NCI-H1417 (cell line): ENCODE data around the gene ARHGAP24.
"Not testable (repeated sequence)": the region's sequence is repeated elsewhere in the genome, so short reads cannot be mapped to it uniquely, and the experiment has no call there.

ENCODE experiments used
- DNase-seq, 3 experiments: peaks; one replicate each; lab custom pipeline; 2025; lab: John Stamatoyannopoulos, UW

ARHGAP24 gene

DNA sequence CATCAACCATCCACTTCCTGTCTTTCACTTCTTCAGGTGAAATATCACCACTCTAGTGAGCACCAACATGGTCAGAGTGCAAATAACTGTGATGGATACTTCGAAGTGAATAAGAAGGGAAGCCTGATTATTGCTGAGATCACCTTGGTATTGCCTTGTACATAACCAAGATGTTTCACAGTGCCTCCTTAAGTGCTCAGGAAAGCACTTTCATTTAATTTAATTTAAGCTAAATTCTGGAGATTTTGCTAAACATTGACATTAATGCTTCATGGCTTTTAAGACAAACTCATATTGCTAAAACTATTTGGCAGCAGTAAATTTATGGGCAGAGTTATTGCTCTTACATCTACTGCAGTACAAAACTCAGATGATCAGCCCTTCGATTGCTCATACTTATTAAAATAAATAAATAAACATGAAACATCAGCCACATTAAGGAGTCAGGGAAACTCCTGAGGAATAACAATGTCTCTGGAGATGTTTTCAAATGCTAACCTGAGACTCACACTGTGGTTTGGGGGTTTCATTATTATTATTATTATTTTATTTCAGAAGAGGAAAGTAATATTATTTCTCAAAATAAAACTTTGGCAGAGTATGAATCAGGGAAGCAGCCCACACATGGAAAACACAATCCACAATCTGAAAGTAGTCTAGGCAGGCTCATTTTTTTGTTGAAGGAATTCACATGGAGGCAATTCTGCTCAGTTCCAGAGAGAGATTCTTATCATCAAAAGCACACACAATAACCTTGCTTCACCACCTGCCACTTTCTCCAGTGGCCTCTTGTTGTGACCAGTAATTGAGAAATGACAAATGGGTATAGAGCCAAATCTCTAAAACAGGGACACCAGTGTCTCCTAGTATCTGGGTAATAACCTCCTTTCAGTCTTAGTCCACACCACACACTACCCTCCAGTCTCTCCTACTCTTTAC is 540.7 kb downstream of the ARHGAP24 start:
- DNase-seq, result no peak

DNA sequence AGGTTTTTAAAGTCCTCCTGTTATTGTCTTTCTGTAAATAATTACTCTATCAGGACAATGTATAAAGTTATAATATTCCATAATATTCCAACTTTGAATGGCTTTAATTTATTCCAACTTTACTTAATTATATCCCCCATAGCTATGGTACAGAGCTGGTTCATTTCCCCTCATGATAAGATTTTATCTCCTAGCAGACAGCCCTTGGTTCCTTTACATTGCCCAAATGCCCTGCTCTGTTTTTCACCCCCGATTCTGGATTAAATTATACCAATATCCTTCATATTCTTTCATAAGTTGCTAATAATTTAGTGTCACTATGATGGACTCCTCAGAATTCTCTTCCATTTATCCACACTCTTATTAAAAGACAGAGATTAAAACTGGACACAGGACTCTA is 544.4 kb downstream of the ARHGAP24 start:
- DNase-seq, result no peak

DNA sequence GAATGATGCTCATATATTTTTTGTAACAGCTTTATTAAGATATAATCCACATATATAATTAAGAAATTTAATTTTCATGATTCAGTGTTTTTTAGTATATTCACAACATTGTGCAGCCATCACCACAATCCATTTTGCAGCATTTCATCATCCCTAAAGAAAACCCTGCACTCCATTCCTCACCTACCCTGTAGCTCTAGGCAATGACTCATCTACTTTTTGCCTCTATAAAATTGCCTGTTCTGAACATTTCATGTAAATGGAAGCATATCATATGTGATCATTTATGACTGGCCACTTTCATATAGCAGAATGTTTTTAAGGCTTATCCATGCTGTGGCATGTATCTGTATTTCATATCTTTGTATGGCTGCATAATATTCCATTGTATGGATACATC is 545.0 kb downstream of the ARHGAP24 start:
- no peak for DNase-seq

- not testable (repeated sequence) for DNase-seq
Measured at GRCh38 chr4:86021671-86022070, 546.7 kb downstream of the ARHGAP24 start.

- DNase-seq, result no peak
Measured at GRCh38 chr4:86026720-86027119, 551.8 kb downstream of the ARHGAP24 start.

DNA sequence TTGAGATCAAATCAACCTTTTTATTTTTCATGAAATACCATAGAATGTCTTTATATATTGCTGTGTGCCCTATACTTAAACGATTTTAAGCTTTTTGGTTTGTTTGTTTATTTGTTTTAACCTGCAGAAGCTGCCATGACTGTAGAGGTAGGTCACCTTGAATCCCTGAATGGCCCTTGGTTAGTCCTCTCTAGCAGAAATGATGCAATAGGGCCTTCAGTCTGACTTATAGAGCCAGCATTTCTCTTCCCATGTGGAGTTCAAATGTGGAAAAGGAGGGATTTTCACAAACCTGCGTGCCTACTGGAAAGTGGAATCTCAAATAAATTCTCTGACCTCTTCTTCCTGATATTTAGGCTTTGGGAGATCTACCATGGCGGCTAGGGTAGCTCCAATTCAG is 557.0 kb downstream of the ARHGAP24 start:
- no peak for DNase-seq

- no peak for DNase-seq
Measured at GRCh38 chr4:86032476-86033022, 557.6 kb downstream of the ARHGAP24 start.

- no peak for DNase-seq
Measured at GRCh38 chr4:86033171-86033570, 558.2 kb downstream of the ARHGAP24 start.

- DNase-seq, result no peak
Measured at GRCh38 chr4:86034616-86035015, 559.7 kb downstream of the ARHGAP24 start.

- DNase-seq, result no peak
Measured at GRCh38 chr4:86035688-86036087, 560.7 kb downstream of the ARHGAP24 start.

GRCh38 chr4:86036736-86037135 is 561.8 kb downstream of the ARHGAP24 start:
- no peak for DNase-seq

GRCh38 chr4:86038037-86038436 is 563.1 kb downstream of the ARHGAP24 start:
- DNase-seq, result peak in 1 of 3 experiments; percentile 43

- DNase-seq, result peak; percentile 32 to 79 (median 79)
Measured at GRCh38 chr4:86043755-86044592, 569.0 kb downstream of the ARHGAP24 start.

GRCh38 chr4:86044593-86044985 is 569.6 kb downstream of the ARHGAP24 start:
- DNase-seq, result peak in 1 of 3 experiments; percentile 80

- no peak for DNase-seq
Measured at GRCh38 chr4:86048426-86048825, 573.5 kb downstream of the ARHGAP24 start.

GRCh38 chr4:86050496-86050895 is 575.5 kb downstream of the ARHGAP24 start:
- DNase-seq, result no peak
